GM21367 (cell line): ENCODE data around the gene PPP1R15A.
"Not testable (repeated sequence)": the region's sequence is repeated elsewhere in the genome, so short reads cannot be mapped to it uniquely, and the experiment has no call there.

Experiments used
- ATAC-seq: cut with Tn5 transposase; IDR thresholded peaks from one replicate; pipeline ENCODE4 v1.9.1; 2021; ENCODE audit not compliant: unreplicated experiment

The PPP1R15A gene

GRCh38 chr19:48879025-48879637 is 6.9 kb downstream of the PPP1R15A start:
- no peak for ATAC-seq

GRCh38 chr19:48879696-48880095 is 7.5 kb downstream of the PPP1R15A start:
- ATAC-seq = not testable (repeated sequence)

GRCh38 chr19:48881741-48882657 is 9.8 kb downstream of the PPP1R15A start:
- no peak for ATAC-seq

- ATAC-seq = no peak
Measured at GRCh38 chr19:48883726-48884125, 11.5 kb downstream of the PPP1R15A start.

- ATAC-seq = no peak
Measured at GRCh38 chr19:48887861-48888612, 15.8 kb downstream of the PPP1R15A start.

- not testable (repeated sequence) for ATAC-seq
Measured at GRCh38 chr19:48889496-48889895, 17.3 kb downstream of the PPP1R15A start.

- ATAC-seq = no peak
Measured at GRCh38 chr19:48890551-48890950, 18.3 kb downstream of the PPP1R15A start.

GRCh38 chr19:48895226-48895625 is 23.0 kb downstream of the PPP1R15A start:
- no peak for ATAC-seq

- ATAC-seq = no peak
Measured at GRCh38 chr19:48896191-48896720, 24.0 kb downstream of the PPP1R15A start.

- ATAC-seq = no peak
Measured at GRCh38 chr19:48897181-48897580, 25.0 kb downstream of the PPP1R15A start.

- ATAC-seq = not testable (repeated sequence)
Measured at GRCh38 chr19:48899386-48899749, 27.1 kb downstream of the PPP1R15A start.

GRCh38 chr19:48899781-48900476 is 27.7 kb downstream of the PPP1R15A start, which contains the start of gene NUCB1:
Gene NUCB1, plus strand, starts transcription at chr19:48900312. Its CDS starts 485 bp downstream, at chr19:48900797.
- ATAC-seq = peak; percentile 52

- ATAC-seq = no peak
Measured at GRCh38 chr19:48900477-48901406, 28.5 kb downstream of the PPP1R15A start.

- not testable (repeated sequence) for ATAC-seq
Measured at GRCh38 chr19:48902291-48902690, 30.1 kb downstream of the PPP1R15A start.

GRCh38 chr19:48903788-48904187 is 31.6 kb downstream of the PPP1R15A start:
- ATAC-seq = not testable (repeated sequence)

- no peak for ATAC-seq
Measured at GRCh38 chr19:48905664-48906063, 33.4 kb downstream of the PPP1R15A start.

GRCh38 chr19:48906324-48906723 is 34.1 kb downstream of the PPP1R15A start:
- ATAC-seq = no peak

- no peak for ATAC-seq
Measured at GRCh38 chr19:48907671-48908070, 35.5 kb downstream of the PPP1R15A start.

- not testable (repeated sequence) for ATAC-seq
Measured at GRCh38 chr19:48909424-48910077, 37.3 kb downstream of the PPP1R15A start.
